ENCODE data around the gene IBA57. TPM values are rescaled to one million over a fixed set of nuclear protein-coding genes. Genes with fewer than 3 reads are reported as not detected.

The IBA57 gene
- total RNA-seq, 2 donors from 2014 or later = 6.8 to 7.7 TPM

GRCh38 chr1:228142155-228142691 is 23.4 kb upstream of the IBA57 start:
- H3K4me1 ChIP-seq (ENCODE audit: control insufficient read depth, insufficient read depth, low read length) = peaks cover 3% of the 10 kb centered on the region
- 92 to 98% methylated on average over 10 to 16 of the region's 16 CpGs for WGBS, 2 experiments (ENCODE audit: insufficient coverage in 1 of 2, insufficient read length in 1 of 2)
- peak overlapping the region; percentile 88 for H3K4me3 ChIP-seq (ENCODE audit: low read length)
- H3K27ac ChIP-seq (ENCODE audit: low read depth, low read length) = no peak overlapping the region
- H3K36me3 ChIP-seq (ENCODE audit: control insufficient read depth, insufficient read depth, low read length) = peaks cover 10% of the 10 kb centered on the region
- Mint-ChIP-seq H3K4me3 (peak overlapping the region; percentile 75), H3K9me3 (no peaks in the 10 kb centered on the region), H3K27ac (no peak overlapping the region), H3K27me3 (ENCODE audit: insufficient read depth) (peaks cover 19% of the 10 kb centered on the region), H3K36me3 (ENCODE audit: low read depth) (no peaks in the 10 kb centered on the region), H3K4me1 (peaks cover 6% of the 10 kb centered on the region)
- peak; percentile 30 for DNase-seq
- H3K27me3 ChIP-seq (ENCODE audit: control insufficient read depth, insufficient read depth, low read length, poor library complexity, severe bottlenecking) = peaks cover 16% of the 10 kb centered on the region
- no peak overlapping the region for H3K9ac ChIP-seq (ENCODE audit: extremely low read depth, low read length, poor library complexity, severe bottlenecking)
- no peaks in the 10 kb centered on the region for H3K9me3 ChIP-seq (ENCODE audit: control insufficient read depth, low read length)
- TF ChIP-seq CTCF (conservative IDR thresholded peaks at IDR 0.05) = no peak

GRCh38 chr1:228142701-228143136 is 22.9 kb upstream of the IBA57 start:
- Mint-ChIP-seq H3K4me1 (peaks cover 6% of the 10 kb centered on the region), H3K36me3 (ENCODE audit: low read depth) (no peaks in the 10 kb centered on the region), H3K4me3 (peak overlapping the region; percentile 75), H3K27ac (no peak overlapping the region), H3K27me3 (ENCODE audit: insufficient read depth) (peaks cover 14% of the 10 kb centered on the region), H3K9me3 (no peaks in the 10 kb centered on the region)
- Histone ChIP-seq H3K27ac (ENCODE audit: low read depth, low read length) (no peak overlapping the region), H3K9me3 (ENCODE audit: control insufficient read depth, low read length) (no peaks in the 10 kb centered on the region), H3K4me1 (ENCODE audit: control insufficient read depth, insufficient read depth, low read length) (peaks cover 3% of the 10 kb centered on the region), H3K27me3 (ENCODE audit: control insufficient read depth, insufficient read depth, low read length, poor library complexity, severe bottlenecking) (peaks cover 11% of the 10 kb centered on the region), H3K36me3 (ENCODE audit: control insufficient read depth, insufficient read depth, low read length) (peaks cover 10% of the 10 kb centered on the region), H3K4me3 (ENCODE audit: low read length) (no peak overlapping the region), H3K9ac (ENCODE audit: extremely low read depth, low read length, poor library complexity, severe bottlenecking) (no peak overlapping the region)
- 95% methylated on average over 8 to 11 of the region's 11 CpGs for WGBS, 2 experiments (ENCODE audit: insufficient coverage in 1 of 2, insufficient read length in 1 of 2)
- DNase-seq = peak; percentile 26
- TF ChIP-seq CTCF (conservative IDR thresholded peaks at IDR 0.05) = no peak

GRCh38 chr1:228143480-228144192 is 22.0 kb upstream of the IBA57 start:
- Mint-ChIP-seq H3K4me3 (no peak overlapping the region), H3K36me3 (ENCODE audit: low read depth) (no peaks in the 10 kb centered on the region), H3K27me3 (ENCODE audit: insufficient read depth) (peaks cover 5% of the 10 kb centered on the region), H3K9me3 (no peaks in the 10 kb centered on the region), H3K27ac (peak overlapping the region; percentile 45), H3K4me1 (peaks cover 6% of the 10 kb centered on the region)
- WGBS, 2 experiments (ENCODE audit: insufficient coverage in 1 of 2, insufficient read length in 1 of 2) = 93 to 95% methylated on average over 8 to 12 of the region's 12 CpGs
- Histone ChIP-seq H3K9me3 (ENCODE audit: control insufficient read depth, low read length) (no peaks in the 10 kb centered on the region), H3K4me3 (ENCODE audit: low read length) (no peak overlapping the region), H3K4me1 (ENCODE audit: control insufficient read depth, insufficient read depth, low read length) (peaks cover 3% of the 10 kb centered on the region), H3K9ac (ENCODE audit: extremely low read depth, low read length, poor library complexity, severe bottlenecking) (no peak overlapping the region), H3K27ac (ENCODE audit: low read depth, low read length) (no peak overlapping the region), H3K36me3 (ENCODE audit: control insufficient read depth, insufficient read depth, low read length) (peaks cover 10% of the 10 kb centered on the region), H3K27me3 (ENCODE audit: control insufficient read depth, insufficient read depth, low read length, poor library complexity, severe bottlenecking) (peaks cover 2% of the 10 kb centered on the region)
- no peak for TF ChIP-seq CTCF (conservative IDR thresholded peaks at IDR 0.05)
- DNase-seq = no peak
